GM18526 (cell line): ENCODE data around the gene WFDC11.

Experiments
- POLR2A ChIP-seq: IDR thresholded peaks from 3 replicates; pipeline ENCODE4 v1.6.1; 2011; ENCODE audit not compliant: insufficient read length; ENCODE audit errors: extremely low read depth

The WFDC11 gene

DNA sequence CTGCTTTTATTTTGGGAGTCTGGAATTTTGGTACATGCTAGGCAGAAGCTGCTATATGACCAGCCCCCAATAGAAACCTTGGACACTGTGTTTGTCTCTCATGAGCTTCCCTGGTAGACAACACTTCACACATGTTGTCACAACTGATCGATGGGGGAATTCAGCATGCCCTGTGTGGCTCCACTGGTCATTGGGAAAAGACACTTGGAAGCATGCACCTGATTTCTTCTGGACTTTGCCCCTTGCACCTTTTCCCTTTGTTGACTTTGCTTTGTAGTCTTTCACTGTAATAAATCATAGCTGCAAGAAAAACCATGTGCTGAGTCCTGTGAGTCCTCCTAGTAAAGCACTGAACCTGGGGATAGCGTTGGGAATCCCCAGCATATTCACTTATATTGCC is 48.4 kb downstream of the WFDC11 start:
- TF ChIP-seq POLR2A: no peak

DNA sequence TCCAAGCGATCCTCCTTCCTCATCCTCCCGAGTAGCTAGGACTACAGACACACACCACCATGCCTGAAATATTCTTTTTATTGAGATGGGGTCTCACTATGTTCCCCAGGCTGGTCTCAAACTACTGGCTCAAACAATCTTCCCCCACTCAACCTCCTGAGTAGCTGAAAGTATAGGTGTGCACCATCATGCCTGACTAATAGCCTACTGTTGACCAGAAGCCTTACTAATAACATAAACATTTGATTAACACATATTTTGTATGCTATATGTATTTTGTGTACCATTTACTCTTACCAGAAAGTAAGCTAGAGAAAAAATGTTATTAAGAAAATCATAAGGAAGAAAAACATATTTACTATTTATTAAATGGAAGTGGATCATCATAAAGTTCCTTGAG is 52.4 kb downstream of the WFDC11 start:
- no peak for TF ChIP-seq POLR2A

DNA sequence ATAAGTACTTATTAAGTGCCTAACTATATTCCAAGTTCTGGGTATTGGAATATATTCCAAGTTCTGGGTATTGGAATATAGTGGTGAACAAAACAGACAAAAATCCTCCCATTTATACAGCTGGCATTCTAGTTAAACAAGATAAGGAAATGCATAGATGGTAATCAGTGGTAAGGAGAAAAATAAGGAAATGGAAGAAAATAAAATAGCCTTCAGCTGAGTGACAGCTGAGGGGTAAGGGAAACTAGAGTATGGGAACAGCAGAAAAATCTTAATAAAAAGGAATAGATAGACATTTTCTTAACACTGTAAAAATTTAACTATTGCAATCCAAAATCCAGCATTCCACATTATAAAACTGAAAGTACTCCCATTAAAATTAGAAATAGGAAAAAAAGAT is 57.7 kb downstream of the WFDC11 start:
- TF ChIP-seq POLR2A: no peak

DNA sequence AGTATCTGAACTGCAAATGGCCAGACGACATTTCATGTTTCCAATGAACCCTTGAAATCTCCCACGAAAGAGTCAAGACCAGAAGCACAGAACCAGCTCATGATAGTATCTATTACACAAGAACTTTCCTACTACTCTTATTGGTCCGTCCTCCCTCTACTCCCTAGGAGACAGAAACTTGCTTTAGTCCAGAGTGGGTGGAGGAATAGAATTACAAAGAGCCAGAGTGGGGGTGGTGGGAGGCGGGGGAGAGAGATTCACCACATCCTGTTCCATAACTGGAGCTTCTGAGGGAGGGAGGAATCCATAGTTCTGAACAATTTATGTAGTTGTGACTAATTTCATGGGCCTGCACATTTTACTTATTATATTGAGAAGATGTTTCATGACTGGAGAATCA is 59.0 kb downstream of the WFDC11 start:
- no peak for TF ChIP-seq POLR2A

DNA sequence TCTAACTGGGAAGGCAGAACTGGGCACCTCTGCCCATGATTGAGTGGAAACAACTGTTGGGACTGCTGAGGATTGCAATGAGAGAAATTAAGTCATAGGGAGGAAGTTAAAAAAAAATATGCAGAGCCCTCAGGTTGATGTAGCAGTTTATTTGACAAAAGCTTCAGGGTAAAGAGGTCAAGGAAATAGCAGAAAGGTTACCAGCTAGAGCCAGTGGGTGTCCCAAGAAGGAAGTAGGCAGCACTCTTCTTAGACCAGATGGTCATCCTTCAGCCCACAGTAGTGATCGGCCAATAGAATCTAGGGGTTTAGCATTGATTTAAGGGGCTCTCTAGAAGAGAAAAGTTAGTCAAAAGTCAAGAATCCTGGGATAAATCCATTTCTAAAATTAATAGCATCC is 62.2 kb downstream of the WFDC11 start:
- TF ChIP-seq POLR2A: no peak
